ENCODE results near the gene KIR3DL1.
"Not testable (repeated sequence)": the region's sequence is repeated elsewhere in the genome, so short reads cannot be mapped to it uniquely, and the experiment has no call there.

Gene KIR3DL1

DNA sequence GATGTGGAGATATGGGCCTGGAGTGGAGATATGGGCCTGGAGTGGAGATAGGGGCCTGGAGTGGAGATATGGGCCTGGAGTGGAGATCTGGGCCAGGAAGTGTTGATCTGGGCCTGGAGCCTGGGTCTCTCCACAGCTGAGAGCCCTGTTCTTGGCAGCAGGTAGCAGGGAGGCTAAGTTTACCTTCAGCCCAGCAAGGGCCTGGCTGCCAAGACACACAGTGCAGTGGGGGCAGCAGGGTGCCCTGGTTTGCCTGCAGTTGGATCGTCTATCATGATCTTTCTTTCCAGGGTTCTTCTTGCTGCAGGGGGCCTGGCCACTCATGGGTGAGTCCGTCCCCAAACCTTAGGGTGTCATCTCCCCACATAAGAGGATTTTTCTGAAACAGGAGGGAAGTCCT lies 34.7 kb downstream of the KIR3DL1 start:
- in situ Hi-C loops (cut with MboI; ENCODE audit: low pct_unique_long_range_greater_than_20kb, low sequenced_read_pairs, unreplicated experiment) = loop anchor here (5.0 kb wide), 1 partner anchor 34 kb away; the partner anchor contains the start of gene KIR3DL1
- TF ChIP-seq, protein P1, sequence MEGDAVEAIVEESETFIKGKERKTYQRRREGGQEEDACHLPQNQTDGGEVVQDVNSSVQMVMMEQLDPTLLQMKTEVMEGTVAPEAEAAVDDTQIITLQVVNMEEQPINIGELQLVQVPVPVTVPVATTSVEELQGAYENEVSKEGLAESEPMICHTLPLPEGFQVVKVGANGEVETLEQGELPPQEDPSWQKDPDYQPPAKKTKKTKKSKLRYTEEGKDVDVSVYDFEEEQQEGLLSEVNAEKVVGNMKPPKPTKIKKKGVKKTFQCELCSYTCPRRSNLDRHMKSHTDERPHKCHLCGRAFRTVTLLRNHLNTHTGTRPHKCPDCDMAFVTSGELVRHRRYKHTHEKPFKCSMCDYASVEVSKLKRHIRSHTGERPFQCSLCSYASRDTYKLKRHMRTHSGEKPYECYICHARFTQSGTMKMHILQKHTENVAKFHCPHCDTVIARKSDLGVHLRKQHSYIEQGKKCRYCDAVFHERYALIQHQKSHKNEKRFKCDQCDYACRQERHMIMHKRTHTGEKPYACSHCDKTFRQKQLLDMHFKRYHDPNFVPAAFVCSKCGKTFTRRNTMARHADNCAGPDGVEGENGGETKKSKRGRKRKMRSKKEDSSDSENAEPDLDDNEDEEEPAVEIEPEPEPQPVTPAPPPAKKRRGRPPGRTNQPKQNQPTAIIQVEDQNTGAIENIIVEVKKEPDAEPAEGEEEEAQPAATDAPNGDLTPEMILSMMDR (IDR thresholded peaks at IDR 0.05; ENCODE audit: extremely low read depth, insufficient read depth, missing control alignments) = no peak

DNA sequence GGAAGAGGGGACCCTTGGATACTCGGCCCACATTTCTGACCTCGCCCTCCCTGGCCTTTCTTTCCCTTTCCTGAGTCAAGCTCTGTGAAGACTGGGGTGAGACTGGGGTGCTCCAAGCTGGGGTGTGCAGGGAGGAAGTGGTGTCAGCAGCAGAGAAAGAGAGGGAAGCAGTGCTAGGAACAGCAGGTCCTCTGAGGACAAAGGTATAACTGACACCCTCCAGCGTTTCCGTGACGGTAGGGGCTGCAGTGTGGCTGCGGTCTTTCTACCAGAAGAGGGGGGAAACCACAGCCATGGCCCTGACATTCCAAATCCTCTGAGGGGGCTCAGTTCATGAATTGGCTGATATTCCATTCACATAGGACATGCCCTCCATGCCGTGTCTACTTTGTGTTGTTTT lies 35.1 kb downstream of the KIR3DL1 start:
- DNase-seq (ENCODE audit: low spot score) = no peak
- in situ Hi-C loops (cut with MboI; ENCODE audit: low pct_unique_long_range_greater_than_20kb, low sequenced_read_pairs, unreplicated experiment) = loop anchor here (5.0 kb wide), 1 partner anchor 34 kb away; the partner anchor contains the start of gene KIR3DL1
- TF ChIP-seq, protein P1 (IDR thresholded peaks at IDR 0.05; ENCODE audit: extremely low read depth, insufficient read depth, missing control alignments) = no peak

More for the DNA sequence above, 34.7 kb downstream of the KIR3DL1 start:
- no peak for DNase-seq (ENCODE audit: low spot score)

DNA sequence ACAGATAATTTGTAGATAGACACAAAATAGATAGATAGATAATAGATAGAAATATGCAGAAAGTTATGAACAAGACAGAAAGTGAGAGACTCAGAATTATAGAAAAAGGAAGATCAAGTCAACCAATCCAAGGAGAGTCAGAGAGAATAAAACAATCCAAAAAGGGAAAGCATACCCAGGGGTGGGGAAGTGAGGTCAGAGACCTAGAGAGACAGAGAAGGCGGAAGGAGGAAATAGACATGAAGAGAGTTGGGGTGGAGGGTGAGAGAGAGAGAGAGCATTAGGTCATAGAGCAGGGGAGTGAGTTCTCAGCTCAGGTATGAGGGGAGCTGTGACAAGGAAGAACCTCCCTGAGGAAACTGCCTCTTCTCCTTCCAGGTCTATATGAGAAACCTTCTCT lies 39.0 kb downstream of the KIR3DL1 start:
- in situ Hi-C loops (cut with MboI; ENCODE audit: low pct_unique_long_range_greater_than_20kb, low sequenced_read_pairs, unreplicated experiment); DNase-seq (ENCODE audit: low spot score): not testable (repeated sequence)

DNA sequence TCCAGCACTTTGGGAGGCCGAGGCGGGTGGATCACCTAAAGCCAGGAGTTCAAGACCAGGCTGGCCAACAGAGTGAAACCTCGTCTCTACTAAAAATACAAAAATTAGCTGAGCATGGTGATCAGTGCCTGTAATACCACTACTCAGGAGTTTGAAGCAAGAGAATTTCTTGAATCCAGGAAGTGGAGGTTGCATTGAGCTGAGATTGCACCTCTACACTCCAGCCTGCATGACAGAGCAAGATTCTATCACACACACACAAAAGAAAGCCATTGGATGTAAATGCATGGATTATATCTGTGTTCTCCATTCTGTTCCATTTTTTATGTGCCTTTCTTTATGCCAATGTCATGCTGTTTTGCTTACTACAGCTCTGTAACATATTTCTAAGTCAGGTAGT lies 42.2 kb downstream of the KIR3DL1 start:
- DNase-seq (ENCODE audit: low spot score); in situ Hi-C loops (cut with MboI; ENCODE audit: low pct_unique_long_range_greater_than_20kb, low sequenced_read_pairs, unreplicated experiment): not testable (repeated sequence)

DNA sequence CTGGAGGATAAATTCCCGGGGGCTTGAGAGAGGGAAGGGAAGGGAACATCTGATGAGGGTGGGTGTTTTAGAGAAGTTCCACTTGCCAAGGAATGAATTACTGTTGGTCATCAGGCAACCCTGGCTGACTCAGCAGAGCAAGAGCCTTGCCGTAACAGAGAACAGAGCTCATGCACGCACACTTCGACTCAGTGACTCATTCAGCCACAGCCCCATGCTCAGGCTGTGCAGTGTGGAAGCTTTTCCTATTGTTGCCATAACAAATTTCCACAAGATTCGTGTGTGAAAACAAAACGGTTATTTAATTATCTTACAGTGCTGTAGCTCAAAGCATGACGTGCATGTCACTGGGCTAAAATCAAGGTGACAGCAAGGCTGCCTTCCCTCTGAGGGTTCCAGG lies 43.2 kb downstream of the KIR3DL1 start:
- in situ Hi-C loops (cut with MboI; ENCODE audit: low pct_unique_long_range_greater_than_20kb, low sequenced_read_pairs, unreplicated experiment); DNase-seq (ENCODE audit: low spot score): not testable (repeated sequence)

DNA sequence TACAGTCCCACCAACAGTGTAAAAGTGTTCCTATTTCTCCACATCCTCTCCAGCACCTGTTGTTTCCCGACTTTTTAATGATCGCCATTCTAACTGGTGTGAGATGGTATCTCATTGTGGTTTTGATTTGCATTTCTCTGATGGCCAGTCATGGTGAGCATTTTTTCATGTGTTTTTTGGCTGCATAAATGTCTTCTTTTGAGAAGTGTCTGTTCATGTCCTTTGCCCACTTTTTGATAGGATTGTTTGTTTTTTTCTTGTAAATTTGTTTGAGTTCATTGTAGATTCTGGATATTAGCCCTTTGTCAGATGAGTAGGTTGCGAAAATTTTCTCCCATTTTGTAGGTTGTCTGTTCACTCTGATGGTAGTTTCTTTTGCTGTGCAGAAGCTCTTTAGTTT lies 47.2 kb downstream of the KIR3DL1 start:
- in situ Hi-C loops (cut with MboI; ENCODE audit: low pct_unique_long_range_greater_than_20kb, low sequenced_read_pairs, unreplicated experiment) = not testable (repeated sequence)

DNA sequence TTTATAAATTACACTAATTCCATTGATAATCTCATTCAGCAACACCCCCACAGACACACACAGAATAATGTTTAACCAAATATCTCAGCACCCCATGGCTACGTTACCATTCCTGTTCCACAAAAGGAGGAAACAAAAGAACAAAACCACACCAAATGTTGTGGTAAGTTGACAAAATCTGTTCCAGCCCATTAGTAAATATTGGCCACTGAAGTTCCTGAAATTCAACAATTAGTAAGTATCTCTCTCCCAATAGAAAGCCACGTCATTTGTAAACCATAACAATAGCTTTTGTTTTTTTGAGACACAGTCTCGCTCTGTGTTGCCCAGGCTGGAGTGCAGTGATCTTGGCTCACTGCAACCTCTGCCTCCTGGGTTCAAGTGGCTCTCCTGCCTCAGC lies 55.4 kb downstream of the KIR3DL1 start:
- no peak for DNase-seq (ENCODE audit: low spot score)
- in situ Hi-C loops (cut with MboI; ENCODE audit: low pct_unique_long_range_greater_than_20kb, low sequenced_read_pairs, unreplicated experiment) = no loop called here
- TF ChIP-seq, protein P1 (IDR thresholded peaks at IDR 0.05; ENCODE audit: extremely low read depth, insufficient read depth, missing control alignments) = no peak

More for the DNA sequence above, 47.2 kb downstream of the KIR3DL1 start:
- DNase-seq (ENCODE audit: low spot score) = not testable (repeated sequence)

DNA sequence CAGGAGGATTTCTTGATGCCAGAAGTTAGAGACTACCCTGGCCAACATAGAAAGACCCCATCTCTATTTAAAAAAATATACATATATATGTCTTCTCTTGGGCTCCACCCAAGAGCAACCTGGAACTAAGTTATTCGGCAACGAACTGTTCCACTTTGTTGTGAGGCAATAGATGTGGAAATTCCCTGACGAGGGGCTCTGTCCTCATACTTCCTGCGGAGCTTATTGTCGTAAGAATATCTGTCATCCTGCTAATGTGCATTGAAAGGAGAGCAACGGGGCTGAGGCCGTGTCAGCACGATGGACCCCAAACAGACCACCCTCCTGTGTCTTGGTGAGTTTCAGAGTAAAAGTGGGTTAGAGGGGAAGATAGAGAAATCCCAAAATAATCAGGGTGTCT lies 57.7 kb downstream of the KIR3DL1 start, which contains the start of gene FCAR:
Gene FCAR, plus strand, starts transcription at position 246 of the 400 bp plus-strand sequence. Its CDS starts 55 bp downstream, at position 301.
- TF ChIP-seq, protein P1 (IDR thresholded peaks at IDR 0.05; ENCODE audit: extremely low read depth, insufficient read depth, missing control alignments) = no peak
- no peak for DNase-seq (ENCODE audit: low spot score)
- in situ Hi-C loops (cut with MboI; ENCODE audit: low pct_unique_long_range_greater_than_20kb, low sequenced_read_pairs, unreplicated experiment) = no loop called here

DNA sequence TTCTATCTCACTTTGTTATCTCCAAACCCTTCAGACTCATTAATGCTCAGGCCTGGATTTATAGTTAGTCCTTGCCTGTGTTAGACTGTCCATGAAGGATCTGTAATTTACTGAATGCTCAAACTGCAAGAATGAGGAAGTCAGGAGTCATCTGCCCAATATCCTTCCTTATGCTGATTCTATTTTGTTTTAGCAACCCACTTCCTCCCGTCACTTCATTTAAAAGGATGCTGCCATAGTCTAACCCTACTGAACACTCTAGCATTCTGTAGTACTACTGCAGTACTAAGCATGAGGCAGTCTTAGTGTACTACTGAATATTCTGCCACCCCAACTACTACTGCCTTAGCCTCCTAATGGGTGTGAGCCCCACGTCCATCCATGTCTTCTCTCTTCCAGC lies 59.2 kb downstream of the KIR3DL1 start:
- in situ Hi-C loops (cut with MboI; ENCODE audit: low pct_unique_long_range_greater_than_20kb, low sequenced_read_pairs, unreplicated experiment) = no loop called here
- DNase-seq (ENCODE audit: low spot score) = no peak
- TF ChIP-seq, protein P1 (IDR thresholded peaks at IDR 0.05; ENCODE audit: extremely low read depth, insufficient read depth, missing control alignments) = no peak
